HCT116 (cell line): Measurements from ENCODE around the gene MIB2. TPM values are rescaled to one million over a fixed set of nuclear protein-coding genes. Genes with fewer than 3 reads are reported as not detected.

Source experiments
- ATAC-seq: fragments of 200-7000 bp; cut with Tn5 transposase; 2 replicates; pipeline ENCODE4 v1.9.1; 2020; ENCODE audit warnings: mild to moderate bottlenecking, moderate library complexity
- BruUV-seq: library from RNA; stranded (reverse); fragments of 400-500 nt; replicated peaks from 2 replicates; lab custom pipeline; 2021; lab: Mats Ljungman, UMichigan
- CTCF ChIA-PET: fragments of 300-600 bp; sonication (Branson Sonifier 250); formaldehyde crosslinking; loops from one replicate; lab custom pipeline; 2021; ENCODE audit warnings: antibody characterized with exemption; lab: Charles Lee
- POLR2A ChIA-PET: fragments of 300-600, 350-600 bp; sonication (Branson Sonifier 250); formaldehyde crosslinking; loops from one replicate; lab custom pipeline; 2021; ENCODE audit warnings: antibody characterized with exemption; lab: Charles Lee
- RAD21 ChIA-PET, 2 experiments: fragments of 300-600 bp; sonication (Branson Sonifier 250); formaldehyde crosslinking; loops; one replicate each; lab custom pipeline; 2023; ENCODE audit warnings: low total read pairs in 2 of 2; ENCODE audit not compliant: uncharacterized antibody in 2 of 2, unreplicated experiment in 2 of 2, low non-redundant PET in 1 of 2; lab: Charles Lee
- DNase-seq: peaks from one replicate; pipeline ENCODE4 v3.0.0-alpha.2; 2010; ENCODE audit warnings: low read depth, low spot score
- H2AFZ ChIP-seq: fragments of 200-600 bp; shearing (Covaris generic), sonication (generic); 2 replicates; pipeline ENCODE4 v1.6.1; 2017; ENCODE audit warnings: low read depth, mixed run types, mixed read lengths, antibody characterized with exemption, low read length; ENCODE audit not compliant: poor library complexity, severe bottlenecking
- H3K27ac ChIP-seq: 2 replicates; pipeline ENCODE4 v1.5.1; 2012; ENCODE audit warnings: low read depth, low read length
- H3K27me3 ChIP-seq: fragments of 200-600 bp; sonication (generic); 2 replicates; pipeline ENCODE4 v1.6.1; 2016; ENCODE audit warnings: mixed run types, low read length, mixed read lengths; ENCODE audit not compliant: insufficient read depth
- H3K36me3 ChIP-seq, 2 experiments: fragments of 200-500 bp in 1 of 2; fragments of 200-600 bp in 1 of 2; sonication (Bioruptor generic) in 1 of 2; sonication (generic) in 1 of 2; 2 replicates each; pipeline versions ENCODE4 v1.5.1 to v1.6.1; 2014 to 2016; ENCODE audit warnings: low read length in 2 of 2, inconsistent platforms in 1 of 2, mixed read lengths in 1 of 2, mixed run types in 1 of 2; ENCODE audit not compliant: insufficient read depth in 2 of 2, control insufficient read depth in 1 of 2
- H3K4me1 ChIP-seq, 2 experiments: fragments of 200-600 bp in 1 of 2; sonication (generic) in 1 of 2; 2 replicates each; pipeline versions ENCODE4 v1.5.1 to v1.6.1; 2012 to 2017; ENCODE audit warnings: low read length in 2 of 2, inconsistent platforms in 1 of 2, mild to moderate bottlenecking in 1 of 2, mixed read lengths in 1 of 2, mixed run types in 1 of 2, moderate library complexity in 1 of 2; ENCODE audit not compliant: insufficient read depth in 2 of 2, control insufficient read depth in 1 of 2
- H3K4me2 ChIP-seq: fragments of 200-600 bp; sonication (generic); 2 replicates; pipeline ENCODE4 v1.6.1; 2017; ENCODE audit warnings: mixed run types, low read length, mixed read lengths
- H3K4me3 ChIP-seq, 2 experiments: fragments of 200-600 bp in 1 of 2; sonication (generic) in 1 of 2; replicated peaks in 1 of 2; 2 replicates each; pipeline ENCODE4 v1.5.1; 2011 to 2016; ENCODE audit warnings: low read length in 2 of 2, control low read depth in 1 of 2, low read depth in 1 of 2, mild to moderate bottlenecking in 1 of 2, mixed read lengths in 1 of 2, mixed run types in 1 of 2
- H3K79me2 ChIP-seq: fragments of 200-600 bp; sonication (generic); 2 replicates; pipeline ENCODE4 v1.6.1; 2017; ENCODE audit warnings: mild to moderate bottlenecking, mixed run types, low read length, moderate library complexity, mixed read lengths; ENCODE audit not compliant: insufficient read depth
- H3K9ac ChIP-seq: fragments of 200-600 bp; sonication (generic); 2 replicates; pipeline ENCODE4 v1.6.1; 2016; ENCODE audit warnings: low read length, mixed read lengths
- H3K9me2 ChIP-seq: fragments of 200-600 bp; sonication (generic), shearing (Covaris generic); 2 replicates; pipeline ENCODE4 v1.6.1; 2017; ENCODE audit warnings: mixed run types, mild to moderate bottlenecking, moderate library complexity; ENCODE audit not compliant: insufficient read depth
- H3K9me3 ChIP-seq, 2 experiments: fragments of 200-500 bp in 1 of 2; fragments of 200-600 bp in 1 of 2; sonication (Bioruptor generic) in 1 of 2; sonication (generic) in 1 of 2; 2 replicates each; pipeline ENCODE4 v1.6.1; 2014 to 2017; ENCODE audit warnings: low read length in 2 of 2, mixed read lengths in 2 of 2, inconsistent platforms in 1 of 2, low read depth in 1 of 2, mild to moderate bottlenecking in 1 of 2, mixed run types in 1 of 2, moderate library complexity in 1 of 2; ENCODE audit not compliant: control insufficient read depth in 1 of 2, insufficient read depth in 1 of 2
- H4K20me1 ChIP-seq: fragments of 200-600 bp; sonication (generic), shearing (Covaris generic); 2 replicates; pipeline ENCODE4 v1.6.1; 2017; ENCODE audit warnings: mixed run types, mild to moderate bottlenecking, moderate library complexity; ENCODE audit not compliant: insufficient read depth
- CEBPB ChIP-seq: IDR thresholded peaks from 2 replicates; pipeline ENCODE4 v1.6.1; 2012; ENCODE audit warnings: low read depth
- CTCF ChIP-seq, 3 experiments: fragments of 200-600 bp in 1 of 3; sonication (generic) in 1 of 3; IDR thresholded peaks in 2 of 3; conservative IDR thresholded peaks in 1 of 3; 2 replicates each; pipeline ENCODE4 v1.5.1; 2012 to 2017; ENCODE audit warnings: low read depth in 2 of 3, low read length in 2 of 3, antibody characterized with exemption in 1 of 3, borderline replicate concordance in 1 of 3, control low read depth in 1 of 3, mild to moderate bottlenecking in 1 of 3, mixed read lengths in 1 of 3, mixed run types in 1 of 3, moderate library complexity in 1 of 3; ENCODE audit not compliant: insufficient read depth in 1 of 3
- EGR1 ChIP-seq: IDR thresholded peaks from 2 replicates; pipeline ENCODE4 v1.6.1; 2012; ENCODE audit warnings: low read depth
- EZH2phosphoT487 ChIP-seq: fragments of 200-600 bp; IDR thresholded peaks from 2 replicates; pipeline ENCODE4 v1.6.1; 2018; ENCODE audit warnings: antibody characterized with exemption, borderline replicate concordance
- POLR2AphosphoS5 ChIP-seq: IDR thresholded peaks from 2 replicates; pipeline ENCODE4 v1.6.1; 2011; ENCODE audit warnings: mild to moderate bottlenecking, low read depth, low read length, moderate library complexity
- RAD21 ChIP-seq: IDR thresholded peaks from 2 replicates; pipeline ENCODE4 v1.6.1; 2012; ENCODE audit warnings: low read depth, mild to moderate bottlenecking
- SP1 ChIP-seq: IDR thresholded peaks from 2 replicates; pipeline ENCODE4 v1.6.1; 2012; ENCODE audit warnings: low read depth
- TCF7L2 ChIP-seq: IDR thresholded peaks from 2 replicates; pipeline ENCODE4 v1.7.0; 2011; ENCODE audit warnings: borderline replicate concordance, inconsistent platforms; ENCODE audit not compliant: insufficient read depth, insufficient read length; ENCODE audit errors: extremely low read depth
- YY1 ChIP-seq: IDR thresholded peaks from 2 replicates; pipeline ENCODE4 v1.6.1; 2011; ENCODE audit warnings: low read length, low read depth, moderate library complexity, mild to moderate bottlenecking; ENCODE audit not compliant: insufficient replicate concordance; ENCODE audit errors: extremely low read depth
- ZBTB33 ChIP-seq: IDR thresholded peaks from 2 replicates; pipeline ENCODE4 v1.6.1; 2011; ENCODE audit warnings: mild to moderate bottlenecking, low read length, moderate library complexity; ENCODE audit not compliant: insufficient replicate concordance; ENCODE audit errors: extremely low read depth
- intact Hi-C: fragments of 100-400 bp; cut with micrococcal nuclease; formaldehyde crosslinking; loops from 2 replicates; pipeline ENCODE4 v1.10.0; 2022
- total RNA-seq: library from RNA; stranded (reverse); gene quantifications from one replicate; pipeline ENCODE4 v1.2.1, GENCODE V29; 2021; ENCODE audit not compliant: unreplicated experiment

The MIB2 gene
- total RNA-seq, 1 experiment from 2014 or later, result 194 TPM

- 0 out of 2 replicates have a peak, but pooled peaks have one; percentile 12 for TF ChIP-seq POLR2AphosphoS5
- TF ChIP-seq EZH2phosphoT487, result no peak
- peak in 2 of 3 experiments; percentile 47 to 68; a peak in 4 of 6 replicates for TF ChIP-seq CTCF (IDR thresholded peaks at IDR 0.05 in 2 of 3, conservative IDR thresholded peaks at IDR 0.05 in 1 of 3; ENCODE audit: borderline replicate concordance in 1 of 3, insufficient read depth in 1 of 3, low read depth in 2 of 3, low read length in 2 of 3)
- CTCF ChIA-PET, result no interaction called here
Measured at GRCh38 chr1:1597275-1597930, 17.9 kb upstream of the MIB2 start.

GRCh38 chr1:1598051-1598719 lies 17.1 kb upstream of the MIB2 start:
- Histone ChIP-seq H3K27ac (no peak overlapping the region; the same call in 1 of the 2 replicates), H3K9me3 (no peaks in the 10 kb centered on the region), H3K4me1 (peaks cover 10 to 34% of the 10 kb centered on the region in 2 experiments; a peak in 3 of 4 replicates), H4K20me1 (no peaks in the 10 kb centered on the region), H3K4me2 (peak overlapping the region; percentile 65), H3K79me2 (no peaks in the 10 kb centered on the region), H3K27me3 (peaks cover 11% of the 10 kb centered on the region; the same call in 1 of the 2 replicates), H3K9me2 (no peaks in the 10 kb centered on the region), H3K36me3 (no peaks in the 10 kb centered on the region), H3K9ac (no peak overlapping the region), H3K4me3 (no peak overlapping the region; a peak in 1 of 4 replicates), H2AFZ (no peak overlapping the region)
- ChIA-PET POLR2A (no interaction called here), CTCF (no interaction called here), RAD21 (no interaction called here)
- ATAC-seq (no peak), DNase-seq (no peak)
- BruUV-seq, result TSS peak; percentile 45
- intact Hi-C loops, result no loop called here
- TF ChIP-seq POLR2AphosphoS5, result no peak
- TF ChIP-seq ZBTB33, result no peak
- no peak for TF ChIP-seq SP1
- TF ChIP-seq RAD21, result no peak
- TF ChIP-seq CEBPB, result no peak
- no peak for TF ChIP-seq TCF7L2
- no peak for TF ChIP-seq YY1
- TF ChIP-seq EGR1, result no peak

More at GRCh38 chr1:1597275-1597930, 17.9 kb upstream of the MIB2 start:
- H3K27ac ChIP-seq, result no peak overlapping the region; the same call in 1 of the 2 replicates
- H2AFZ ChIP-seq, result no peak overlapping the region
- intact Hi-C loops, result no loop called here
- H3K27me3 ChIP-seq, result peaks cover 11% of the 10 kb centered on the region; the same call in 1 of the 2 replicates
- peaks cover 10 to 34% of the 10 kb centered on the region in 2 experiments; a peak in 3 of 4 replicates for H3K4me1 ChIP-seq
- DNase-seq (no peak), ATAC-seq (peak; percentile 73)
- H3K9ac ChIP-seq, result no peak overlapping the region
- no peaks in the 10 kb centered on the region for H3K9me3 ChIP-seq
- H3K36me3 ChIP-seq, result no peaks in the 10 kb centered on the region
- peak overlapping the region; percentile 65 for H3K4me2 ChIP-seq
- no peaks in the 10 kb centered on the region for H3K9me2 ChIP-seq
- no peaks in the 10 kb centered on the region for H4K20me1 ChIP-seq
- RAD21 ChIA-PET, result no interaction called here
- POLR2A ChIA-PET, result no interaction called here
- no peaks in the 10 kb centered on the region for H3K79me2 ChIP-seq
- no TSS peak for BruUV-seq
- H3K4me3 ChIP-seq, result peak overlapping the region in 1 of 2 experiments; percentile 16; a peak in 1 of 4 replicates
